PFSK-1 (cell line): ENCODE data around the gene AKAP6.

Experiments
- POLR2AphosphoS5 ChIP-seq: IDR thresholded peaks from 2 replicates; pipeline ENCODE4 v1.6.1; 2012; ENCODE audit warnings: low read depth, mild to moderate bottlenecking, control low read depth, low read length, moderate library complexity
- REST ChIP-seq, 2 experiments: IDR thresholded peaks; 2 replicates each; pipeline versions ENCODE4 v1.6.1 to v1.8.0; 2011 to 2012; ENCODE audit warnings: low read depth in 2 of 2, low read length in 2 of 2, control low read depth in 1 of 2, inconsistent platforms in 1 of 2, mild to moderate bottlenecking in 1 of 2, moderate library complexity in 1 of 2; ENCODE audit not compliant: insufficient read depth in 1 of 2
- SIN3A ChIP-seq: IDR thresholded peaks from 2 replicates; pipeline ENCODE4 v1.6.1; 2012; ENCODE audit warnings: mild to moderate bottlenecking, low read length, moderate library complexity, borderline replicate concordance; ENCODE audit not compliant: insufficient read depth
- TAF1 ChIP-seq: IDR thresholded peaks from 2 replicates; pipeline ENCODE4 v1.6.1; 2012; ENCODE audit warnings: low read length, control low read depth, borderline replicate concordance; ENCODE audit not compliant: insufficient read depth

- no peak for TF ChIP-seq TAF1
- no peak for TF ChIP-seq REST (IDR thresholded peaks at IDR 0.05; ENCODE audit: insufficient read depth in 1 of 2, low read depth in 2 of 2, low read length in 2 of 2)
- no peak for TF ChIP-seq POLR2AphosphoS5
- no peak for TF ChIP-seq SIN3A
Observed at GRCh38 chr14:32512813-32513212, 183.7 kb downstream of the AKAP6 start.
